HG02763 (cell line): ENCODE results near the gene SLC5A10.
A peak's percentile ranks its signal among the peaks of the same experiment; 100 is the strongest.
"Not testable (repeated sequence)": the region's sequence is repeated elsewhere in the genome, so short reads cannot be mapped to it uniquely, and the experiment has no call there.

Source experiments
- ATAC-seq: cut with Tn5 transposase; IDR thresholded peaks from one replicate; pipeline ENCODE4 v1.9.1; 2021; ENCODE audit warnings: mild to moderate bottlenecking, moderate library complexity; ENCODE audit not compliant: unreplicated experiment

SLC5A10 gene

GRCh38 chr17:19036186-19036585 is 84.2 kb downstream of the SLC5A10 start:
- ATAC-seq: not testable (repeated sequence)

GRCh38 chr17:19037547-19037946 is 85.6 kb downstream of the SLC5A10 start:
- ATAC-seq: not testable (repeated sequence)

GRCh38 chr17:19038007-19038406 is 86.0 kb downstream of the SLC5A10 start:
- ATAC-seq: not testable (repeated sequence)

DNA sequence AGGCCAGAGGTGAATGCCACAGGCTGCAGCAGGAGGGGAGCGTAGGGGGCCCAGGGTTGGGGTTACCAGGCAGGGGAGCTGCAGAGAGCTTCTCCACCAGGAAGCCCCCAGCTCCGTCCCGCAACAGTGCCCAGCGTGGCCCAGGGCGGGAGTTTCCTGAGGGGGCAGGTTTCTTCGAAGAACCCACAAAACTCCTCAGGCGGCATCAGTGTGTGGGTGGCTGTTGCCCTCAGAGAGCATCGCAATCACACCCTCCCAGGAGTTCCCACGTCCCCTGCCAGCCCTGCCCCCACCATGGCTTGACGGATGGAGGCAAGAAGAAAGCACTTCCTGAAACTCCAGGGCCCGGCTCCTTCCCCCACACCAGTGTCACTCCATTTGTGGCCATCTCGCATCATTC is 86.8 kb downstream of the SLC5A10 start:
- ATAC-seq: not testable (repeated sequence)

- ATAC-seq: not testable (repeated sequence)
These were observed 88.4 kb downstream of the SLC5A10 start for GRCh38 chr17:19040350-19040749.

DNA sequence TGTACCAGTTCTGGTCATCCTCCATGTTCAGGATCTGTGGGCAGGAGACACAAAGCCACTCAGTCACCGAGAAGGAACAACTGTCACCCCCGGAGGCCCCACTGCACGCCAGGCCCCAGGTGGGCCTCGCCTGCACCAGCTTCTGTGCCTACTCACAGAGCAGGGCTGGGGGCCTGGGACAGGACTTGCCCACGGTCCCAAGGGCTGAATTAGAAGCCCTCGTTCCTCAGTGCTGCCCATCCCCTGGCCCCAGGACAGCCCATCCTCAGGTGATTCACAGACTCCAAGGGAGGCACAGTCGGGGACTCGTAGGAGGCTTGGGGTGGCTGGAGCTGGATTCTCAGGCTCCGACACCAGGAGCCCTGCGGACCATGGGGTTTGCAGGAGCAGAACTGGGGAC is 89.9 kb downstream of the SLC5A10 start:
- not testable (repeated sequence) for ATAC-seq

DNA sequence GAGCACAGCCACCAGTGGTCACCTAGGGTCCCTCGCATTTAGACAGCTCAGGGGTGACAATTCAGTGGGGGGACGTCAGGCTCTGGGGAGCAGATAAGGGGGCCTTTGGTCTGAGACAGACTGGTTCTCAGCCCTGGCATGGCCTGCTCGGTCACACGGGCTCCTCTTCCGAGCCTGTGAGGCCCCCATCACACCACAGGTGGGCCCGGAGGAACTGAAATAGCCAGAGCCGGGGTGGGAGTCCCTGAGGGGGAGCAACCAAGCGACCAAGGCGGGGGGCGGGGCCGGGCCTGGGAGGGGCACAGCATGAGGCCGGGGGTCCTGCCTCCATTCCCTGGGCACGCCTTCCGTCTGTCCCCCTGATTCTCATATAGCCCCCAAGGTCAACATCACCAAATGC is 90.4 kb downstream of the SLC5A10 start:
- not testable (repeated sequence) for ATAC-seq

DNA sequence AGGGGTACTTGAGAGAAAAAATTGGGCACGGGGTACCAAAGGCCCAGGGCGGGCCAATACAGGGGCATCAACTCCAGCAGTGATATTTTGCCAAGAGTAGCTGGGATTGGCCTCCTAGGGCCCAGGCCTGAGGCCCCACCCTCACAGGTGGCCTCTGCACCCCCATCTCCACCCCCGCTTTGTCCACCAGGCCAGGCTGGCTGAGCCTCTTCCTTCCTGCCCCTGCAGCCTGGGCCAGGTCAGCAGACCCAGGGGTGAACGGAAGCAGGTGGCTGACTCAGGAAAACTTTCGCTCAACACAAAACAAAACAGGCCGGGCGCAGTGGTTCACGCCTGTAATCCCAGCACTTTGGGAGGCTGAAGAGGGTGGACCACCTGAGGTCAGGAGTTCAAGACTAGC is 91.1 kb downstream of the SLC5A10 start:
- not testable (repeated sequence) for ATAC-seq

GRCh38 chr17:19044643-19045042 is 92.7 kb downstream of the SLC5A10 start:
- not testable (repeated sequence) for ATAC-seq

GRCh38 chr17:19046782-19047375 is 94.9 kb downstream of the SLC5A10 start, which contains the start of gene GRAP:
TSS of gene GRAP (minus strand) at chr17:19046957. CDS start at chr17:19046926, 31 bp downstream.
- ATAC-seq: not testable (repeated sequence)

- not testable (repeated sequence) for ATAC-seq
These were observed 95.5 kb downstream of the SLC5A10 start for GRCh38 chr17:19047510-19047909.

- ATAC-seq: not testable (repeated sequence)
These were observed 96.9 kb downstream of the SLC5A10 start for GRCh38 chr17:19048826-19049225.

DNA sequence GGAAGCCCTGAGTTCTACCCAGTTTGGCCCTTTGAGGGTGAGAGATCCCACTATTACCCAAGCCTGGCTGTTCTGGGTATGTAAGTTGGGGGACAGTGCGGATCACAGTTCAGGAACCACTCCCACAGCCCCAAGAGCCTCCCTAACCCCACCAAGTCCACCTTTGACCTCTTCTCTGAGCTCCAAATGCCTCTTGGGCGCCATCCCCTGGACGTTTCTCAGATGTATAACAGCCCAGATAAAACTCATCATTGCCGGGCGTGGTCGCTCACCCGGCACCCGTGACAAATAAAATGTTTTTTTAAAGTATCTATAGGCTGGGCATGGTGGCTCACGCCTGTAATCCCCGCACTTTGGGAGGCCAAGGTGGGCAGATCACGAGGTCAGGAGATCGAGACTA is 103.5 kb downstream of the SLC5A10 start:
- not testable (repeated sequence) for ATAC-seq

DNA sequence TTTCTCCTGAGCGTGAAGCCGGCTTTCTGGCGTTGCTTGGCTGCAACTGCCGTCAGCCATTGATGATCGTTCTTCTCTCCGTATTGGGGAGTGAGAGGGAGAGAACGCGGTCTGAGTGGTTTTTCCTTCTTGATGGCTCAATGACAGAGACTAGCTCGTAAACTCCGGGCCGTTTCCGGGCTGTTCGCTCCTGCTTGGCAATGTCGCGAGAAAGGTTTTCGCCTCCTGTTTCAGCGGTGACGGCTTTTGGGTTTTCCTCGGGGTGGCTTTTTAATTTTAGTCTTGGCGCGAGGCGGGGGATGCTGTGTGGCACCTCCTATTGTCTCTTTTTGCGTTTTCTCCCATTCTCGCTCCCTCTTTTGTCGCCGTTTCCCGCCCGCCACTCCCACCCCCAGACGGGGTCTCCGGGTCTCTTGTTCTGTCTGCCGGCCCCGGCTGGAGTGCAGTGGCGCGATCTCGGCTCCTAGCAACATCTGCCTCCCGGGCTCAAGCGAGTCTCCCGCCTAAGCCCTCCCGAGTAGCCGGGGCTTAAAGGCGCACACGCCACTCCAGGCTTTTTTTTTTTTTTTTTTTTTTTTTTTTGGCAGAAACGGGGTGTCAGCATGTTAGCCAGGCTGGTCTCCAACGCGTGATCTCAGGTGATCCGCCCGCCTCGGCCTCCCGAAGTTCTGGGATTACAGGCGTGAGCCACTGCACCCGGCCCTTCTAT is 110.2 kb downstream of the SLC5A10 start:
- ATAC-seq: not testable (repeated sequence)

GRCh38 chr17:19062718-19063325 is 110.9 kb downstream of the SLC5A10 start:
- ATAC-seq: not testable (repeated sequence)

DNA sequence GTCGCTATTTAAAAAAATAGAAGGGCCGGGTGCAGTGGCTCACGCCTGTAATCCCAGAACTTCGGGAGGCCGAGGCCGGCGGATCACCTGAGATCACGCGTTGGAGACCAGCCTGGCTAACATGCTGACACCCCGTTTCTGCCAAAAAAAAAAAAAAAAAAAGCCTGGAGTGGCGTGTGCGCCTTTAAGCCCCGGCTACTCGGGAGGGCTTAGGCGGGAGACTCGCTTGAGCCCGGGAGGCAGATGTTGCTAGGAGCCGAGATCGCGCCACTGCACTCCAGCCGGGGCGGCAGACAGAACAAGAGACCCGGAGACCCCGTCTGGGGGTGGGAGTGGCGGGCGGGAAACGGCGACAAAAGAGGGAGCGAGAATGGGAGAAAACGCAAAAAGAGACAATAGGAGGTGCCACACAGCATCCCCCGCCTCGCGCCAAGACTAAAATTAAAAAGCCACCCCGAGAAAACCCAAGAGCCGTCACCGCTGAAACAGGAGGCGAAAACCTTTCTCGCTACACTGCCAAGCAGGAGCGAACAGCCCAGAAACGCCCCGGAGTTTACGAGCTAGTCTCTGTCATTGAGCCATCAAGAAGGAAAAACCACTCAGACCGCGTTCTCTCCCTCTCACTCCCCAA is 111.5 kb downstream of the SLC5A10 start:
- not testable (repeated sequence) for ATAC-seq

GRCh38 chr17:19064378-19064777 is 112.4 kb downstream of the SLC5A10 start:
- not testable (repeated sequence) for ATAC-seq

- ATAC-seq: peak; percentile 79
These were observed 118.6 kb downstream of the SLC5A10 start for GRCh38 chr17:19070318-19071168.
